GM19463 (cell line): ENCODE measurements around the gene PDE4B.
A peak's percentile ranks its signal among the peaks of the same experiment; 100 is the strongest.
"Not testable (repeated sequence)": the region's sequence is repeated elsewhere in the genome, so short reads cannot be mapped to it uniquely, and the experiment has no call there.

ENCODE experiments used
- ATAC-seq: cut with Tn5 transposase; IDR thresholded peaks from one replicate; pipeline ENCODE4 v1.9.1; 2021; ENCODE audit warnings: mild to moderate bottlenecking, moderate library complexity; ENCODE audit not compliant: unreplicated experiment

PDE4B gene

DNA sequence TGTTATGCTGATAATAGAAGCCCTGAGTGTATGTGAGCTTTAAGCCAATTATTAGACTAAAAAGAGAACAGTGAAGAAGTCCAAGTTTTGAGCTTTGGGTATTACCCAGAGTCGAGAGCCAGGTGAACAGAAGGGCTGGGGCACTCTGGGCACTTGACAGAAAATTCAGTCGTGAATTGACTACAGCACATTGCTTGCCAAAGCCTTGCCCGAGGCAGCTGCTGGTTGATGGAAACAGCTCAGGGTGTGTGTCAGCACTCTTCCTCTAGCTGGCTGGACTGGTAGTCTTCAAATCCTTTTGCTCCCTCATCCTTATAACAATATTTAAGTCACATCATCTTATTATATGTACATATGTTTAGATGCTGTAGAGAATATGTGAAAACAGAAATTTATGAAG lies 21.3 kb downstream of the PDE4B start:
- ATAC-seq: peak; percentile 17

DNA sequence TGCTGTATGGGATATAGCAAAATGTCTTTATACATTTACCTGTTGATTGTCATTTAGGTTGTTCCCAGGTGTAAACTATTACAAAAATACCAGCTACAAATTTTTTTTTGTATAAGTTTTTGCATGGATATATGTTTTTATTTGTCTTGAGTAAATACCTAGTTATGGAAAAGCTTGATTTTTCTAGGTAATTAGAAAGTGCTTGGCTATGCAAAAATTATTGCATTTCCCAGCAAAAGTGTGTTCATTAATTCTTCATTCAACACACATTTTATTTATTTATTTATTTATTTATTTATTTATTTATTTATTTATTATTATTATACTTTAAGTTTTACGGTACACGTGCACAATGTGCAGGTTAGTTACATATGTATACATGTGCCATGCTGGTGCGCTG lies 22.1 kb downstream of the PDE4B start:
- ATAC-seq: no peak

DNA sequence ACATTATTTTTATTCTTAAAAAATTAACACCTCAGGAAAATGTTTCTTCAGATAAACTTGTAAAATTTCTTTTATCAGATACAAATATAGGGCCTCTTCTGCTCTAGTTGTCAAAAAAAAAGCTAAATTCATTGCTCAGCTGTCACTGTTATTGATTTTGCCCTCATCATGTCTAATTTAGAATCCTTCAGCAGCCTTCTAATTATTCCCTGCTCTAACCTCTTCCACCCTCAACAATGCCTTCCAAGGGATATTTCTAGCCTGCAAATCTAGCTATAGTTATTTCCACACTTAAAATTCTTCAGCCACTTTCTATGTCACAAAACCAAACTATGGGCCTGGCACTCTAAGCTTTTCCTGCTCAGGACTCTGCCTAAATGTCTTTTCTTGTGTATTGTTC lies 25.2 kb downstream of the PDE4B start:
- no peak for ATAC-seq

DNA sequence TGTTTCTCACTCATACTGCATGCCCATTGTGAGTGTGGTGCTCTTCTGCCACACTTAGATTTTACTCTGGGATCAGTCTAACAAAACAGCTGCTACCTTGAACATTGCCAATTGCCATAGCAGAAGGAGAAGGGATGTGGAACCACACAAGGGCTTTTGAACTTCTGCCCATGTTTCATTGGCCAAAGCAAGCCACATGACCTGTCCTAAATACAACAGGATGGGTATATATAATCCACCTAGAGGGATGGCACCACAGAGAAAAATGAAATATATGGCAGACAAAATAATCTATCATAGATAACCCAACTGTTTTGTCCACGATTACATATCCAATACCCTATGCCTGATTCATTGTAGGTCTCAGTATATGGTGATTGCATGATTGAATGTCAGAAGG lies 26.3 kb downstream of the PDE4B start:
- no peak for ATAC-seq

DNA sequence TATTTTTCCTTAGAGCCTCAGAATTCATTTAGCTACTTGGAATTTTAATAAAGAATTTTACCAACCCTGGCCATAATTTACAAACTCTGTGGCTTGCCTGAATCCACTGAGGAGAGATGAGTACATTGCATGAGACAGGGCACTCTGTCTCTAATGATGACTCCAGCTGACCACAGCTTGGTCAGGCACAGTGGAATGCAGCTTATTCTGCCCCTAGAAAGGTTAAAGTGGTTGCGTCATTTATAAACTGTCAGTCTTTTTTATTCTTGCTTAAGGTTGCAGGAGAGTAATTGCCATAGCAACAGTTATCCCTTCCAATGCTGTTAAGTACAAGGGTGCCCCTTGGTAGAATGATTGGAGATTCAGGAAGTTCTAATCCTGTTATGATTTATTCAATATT lies 28.3 kb downstream of the PDE4B start:
- ATAC-seq: no peak

DNA sequence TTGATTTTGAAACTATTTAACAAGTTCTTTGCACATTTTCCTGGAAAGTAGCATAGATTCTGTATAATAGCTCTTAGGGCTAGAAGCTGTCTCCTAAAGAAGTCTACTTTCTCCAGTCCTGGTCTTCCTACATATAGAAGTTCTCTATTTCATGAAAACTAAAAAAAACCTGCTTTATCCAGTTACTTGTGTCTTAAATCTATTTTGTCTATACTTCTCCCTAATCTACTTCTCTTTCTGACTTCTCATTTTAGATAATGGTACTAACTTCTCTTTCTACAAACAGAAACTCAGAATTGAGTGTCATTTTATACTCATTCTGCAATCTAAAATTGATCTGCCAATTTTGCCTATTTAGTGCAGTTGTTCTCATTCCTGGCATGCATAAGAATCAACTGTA lies 28.7 kb downstream of the PDE4B start:
- no peak for ATAC-seq

DNA sequence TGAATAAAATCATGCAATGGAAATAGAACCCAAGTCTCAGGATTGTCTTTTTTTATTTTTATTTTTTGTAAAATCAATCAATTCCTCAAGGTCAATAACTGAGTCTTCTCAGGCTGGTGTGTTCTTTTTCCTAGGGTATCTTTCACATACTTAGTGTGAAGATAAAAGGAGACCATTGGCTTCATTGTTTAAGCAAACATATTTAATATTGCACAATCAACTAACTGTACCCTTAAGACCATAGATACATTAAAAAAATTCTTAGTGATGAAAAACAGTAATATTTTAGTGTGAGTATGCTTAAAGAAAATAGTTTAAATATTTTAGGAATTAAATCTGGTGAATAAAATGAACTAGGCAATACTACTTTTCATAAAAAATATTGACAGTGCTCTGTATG lies 31.4 kb downstream of the PDE4B start:
- ATAC-seq: no peak

DNA sequence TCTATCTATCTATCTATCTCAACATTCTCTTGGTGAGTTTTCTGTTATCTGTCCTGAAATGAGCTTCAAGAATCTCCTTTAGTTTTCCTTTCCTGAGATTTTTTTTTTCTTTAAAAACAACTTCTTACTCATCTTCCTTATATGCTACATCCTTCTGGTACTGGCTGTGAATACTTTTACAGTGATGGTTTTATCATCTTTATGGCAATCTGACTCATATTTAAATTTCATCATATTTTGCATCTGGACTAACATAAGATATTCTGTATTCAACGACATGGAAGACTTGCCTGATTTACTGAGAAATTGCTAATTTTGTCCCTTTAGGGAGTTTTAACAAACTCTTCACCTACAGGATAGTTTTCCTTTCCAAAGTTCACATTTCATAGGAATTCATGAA lies 33.0 kb downstream of the PDE4B start:
- ATAC-seq: no peak

DNA sequence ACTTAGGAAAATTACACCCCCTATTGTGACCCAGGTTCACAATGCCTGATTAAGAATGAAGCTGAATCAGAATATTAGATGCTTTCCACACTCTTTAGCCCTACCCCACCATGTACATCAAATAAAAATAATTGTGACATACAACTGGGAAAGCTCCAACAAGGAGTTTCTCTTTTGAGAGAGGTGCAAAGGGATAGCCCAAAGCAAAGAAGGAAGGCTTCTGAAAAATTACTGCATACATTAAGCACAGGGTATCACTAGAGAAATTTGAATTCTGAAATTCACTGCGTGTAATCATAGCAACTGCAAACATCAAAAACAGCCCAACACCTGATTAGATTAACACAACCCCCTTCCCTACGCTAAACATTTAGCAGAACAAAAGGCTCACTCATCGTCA lies 34.1 kb downstream of the PDE4B start:
- no peak for ATAC-seq

DNA sequence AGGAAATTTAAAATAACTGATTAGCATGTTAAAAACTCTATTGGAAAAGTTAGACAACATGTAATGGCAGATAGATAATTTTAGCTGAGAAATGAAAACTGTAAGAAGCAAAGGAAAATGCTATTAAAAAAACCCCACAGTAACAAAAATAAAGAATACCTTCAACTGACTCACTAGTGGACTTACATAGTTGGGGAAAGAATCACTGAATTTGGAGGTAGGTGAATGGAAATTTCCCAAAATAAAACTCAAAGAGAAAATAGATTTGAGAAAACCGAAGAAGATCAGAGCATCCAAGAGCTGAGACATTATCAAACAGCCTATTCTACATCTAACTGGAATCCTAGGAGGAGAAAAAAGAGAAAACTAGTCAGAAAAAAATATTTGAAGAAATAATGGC lies 34.7 kb downstream of the PDE4B start:
- no peak for ATAC-seq

DNA sequence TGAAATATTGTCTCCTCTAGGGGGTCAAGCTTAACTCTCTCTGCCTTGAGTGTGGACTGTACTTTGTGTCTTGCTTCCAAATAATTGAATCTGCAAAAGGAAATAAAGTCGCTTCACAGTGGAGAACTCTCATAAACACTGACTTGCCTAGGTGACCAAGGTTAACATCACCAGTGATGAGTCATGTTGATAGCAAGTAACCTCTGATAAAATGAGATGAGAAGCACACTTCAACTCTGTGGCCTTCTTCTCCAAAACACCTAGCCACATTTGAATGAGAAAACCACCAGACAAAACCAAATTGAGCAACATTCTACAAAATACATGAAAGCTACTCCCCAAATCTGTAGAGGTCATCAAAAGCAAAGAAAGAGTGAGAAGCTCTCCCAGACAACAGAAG lies 37.6 kb downstream of the PDE4B start:
- peak; percentile 82 for ATAC-seq

DNA sequence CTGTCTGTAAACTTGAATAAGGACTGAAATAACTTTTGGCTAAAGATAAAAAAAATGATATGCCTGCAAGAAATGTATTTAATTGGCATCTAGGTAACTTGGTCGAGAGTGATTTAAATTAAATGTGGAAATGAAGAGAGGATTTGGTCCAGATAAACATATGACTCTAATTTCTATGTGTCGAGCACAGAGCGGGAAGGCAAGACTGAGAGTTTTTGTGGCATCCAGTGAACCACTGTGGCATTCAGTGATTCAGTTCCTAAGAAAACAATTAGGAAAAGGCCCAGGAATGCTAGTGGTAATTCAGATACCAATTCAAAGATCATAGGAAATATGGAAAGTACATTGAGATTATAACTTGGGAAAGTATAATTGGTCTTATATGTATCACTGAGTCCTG lies 39.6 kb downstream of the PDE4B start:
- no peak for ATAC-seq

DNA sequence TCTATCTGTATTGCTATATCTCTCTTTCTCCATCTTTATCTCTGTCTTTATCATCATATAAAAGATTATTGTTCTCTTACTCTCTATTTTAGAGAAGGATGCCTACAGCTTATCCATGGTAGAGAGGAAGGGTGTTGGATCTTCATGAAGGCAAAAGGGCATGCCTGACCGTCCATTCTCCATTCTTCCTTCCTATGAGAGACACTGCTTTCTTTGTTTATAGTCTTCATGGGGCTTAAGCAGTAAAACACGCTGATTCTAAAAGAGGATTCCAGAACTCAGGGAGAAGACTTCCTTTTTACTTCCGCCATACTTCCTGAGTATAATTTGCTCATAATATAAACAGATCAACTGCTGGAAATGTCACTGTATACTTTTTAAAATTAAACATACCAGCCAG lies 44.0 kb downstream of the PDE4B start:
- no peak for ATAC-seq

DNA sequence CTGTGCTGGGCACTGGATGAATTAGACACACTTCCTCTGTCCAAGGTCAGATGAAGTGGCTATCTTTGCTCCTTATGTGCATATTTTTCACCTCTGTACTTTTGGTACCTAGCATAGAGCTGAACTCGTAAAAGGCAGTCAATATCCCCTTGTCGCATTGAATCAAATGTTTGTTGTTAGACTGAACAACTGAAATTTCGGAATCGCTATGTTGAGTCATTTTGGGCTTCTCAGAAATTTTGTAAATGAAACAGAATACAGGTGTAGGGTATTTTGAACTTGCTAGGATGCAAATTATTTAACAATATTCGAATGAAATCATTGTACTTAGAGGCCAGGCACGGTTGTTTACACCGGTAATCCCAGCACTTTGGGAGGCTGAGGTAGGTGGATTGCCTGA lies 48.0 kb downstream of the PDE4B start:
- no peak for ATAC-seq

DNA sequence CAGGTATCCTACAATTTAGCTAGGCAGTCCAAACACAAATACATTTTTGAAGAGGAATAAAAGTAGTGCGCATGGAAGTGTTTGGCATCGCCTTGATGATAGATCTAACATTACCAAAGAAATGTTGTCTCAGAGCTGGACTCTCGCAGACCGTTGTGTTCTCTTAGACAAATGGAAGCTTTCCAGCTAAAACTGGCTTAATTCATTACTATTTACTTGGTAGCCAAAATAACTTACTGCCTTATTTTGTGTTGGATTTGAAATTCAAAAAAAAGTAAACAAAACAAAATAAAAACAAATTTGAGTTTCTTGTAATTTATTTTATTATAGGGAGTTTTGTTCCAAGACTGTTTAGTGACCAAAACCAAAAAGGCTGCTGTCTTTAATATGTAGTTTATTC lies 51.6 kb downstream of the PDE4B start:
- ATAC-seq: no peak

DNA sequence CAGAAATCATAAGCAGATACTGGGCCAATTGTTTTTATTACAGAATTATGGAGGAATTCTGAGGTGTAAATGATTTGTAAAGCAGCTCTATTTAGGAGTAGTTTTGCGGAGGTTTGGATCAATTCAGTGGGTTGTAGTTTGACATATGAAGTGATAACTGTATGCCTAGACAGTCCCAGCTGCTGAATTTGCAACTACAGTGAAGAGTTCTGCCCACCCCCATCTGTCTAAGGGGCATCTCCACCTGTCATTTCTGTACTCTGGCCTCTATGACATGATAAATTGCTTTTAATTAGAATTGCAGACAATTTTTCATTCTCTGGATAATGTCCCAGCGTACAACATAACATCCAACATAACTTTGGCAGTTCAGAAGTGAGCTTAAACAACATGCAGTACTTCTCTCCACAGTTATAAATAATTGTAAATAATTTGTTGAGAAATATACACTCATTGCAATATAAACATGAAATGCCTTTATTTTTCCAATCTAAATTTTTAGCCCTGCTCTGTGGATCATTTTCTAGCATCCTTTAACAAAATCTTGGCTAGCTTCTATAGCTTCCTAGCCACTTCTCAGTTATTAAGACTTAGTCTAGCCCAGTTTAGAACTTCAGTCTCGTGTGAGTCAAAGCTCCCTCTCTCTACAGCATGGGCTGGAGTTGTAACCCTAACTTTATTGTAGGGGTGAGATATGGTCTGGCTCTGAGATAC lies 52.3 kb downstream of the PDE4B start:
- ATAC-seq: no peak

DNA sequence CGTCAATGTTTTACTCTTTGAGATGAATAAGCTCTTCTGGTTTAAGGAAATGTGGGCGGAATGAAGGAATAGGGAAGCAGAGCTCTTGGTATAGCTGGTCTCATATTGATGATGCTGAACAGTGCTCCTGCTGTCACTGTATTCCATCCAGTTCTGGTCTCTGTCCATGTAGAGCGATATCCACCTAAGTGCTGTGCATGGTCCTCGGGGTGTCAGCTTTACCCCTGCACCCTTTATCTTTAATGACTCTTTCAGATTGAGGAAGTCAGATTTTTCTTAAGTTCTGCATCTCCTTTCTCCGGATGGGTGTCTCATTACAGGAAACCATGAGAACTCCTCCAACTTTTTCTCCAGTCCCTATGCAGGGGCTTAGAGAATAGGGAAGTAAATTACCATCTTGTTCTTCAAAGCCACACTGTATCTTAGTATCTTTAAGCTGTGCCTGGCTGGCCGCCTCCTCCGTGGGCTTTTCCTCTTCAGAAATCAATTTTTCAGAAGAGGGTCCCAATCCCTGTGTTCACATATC lies 52.9 kb downstream of the PDE4B start:
- no peak for ATAC-seq

DNA sequence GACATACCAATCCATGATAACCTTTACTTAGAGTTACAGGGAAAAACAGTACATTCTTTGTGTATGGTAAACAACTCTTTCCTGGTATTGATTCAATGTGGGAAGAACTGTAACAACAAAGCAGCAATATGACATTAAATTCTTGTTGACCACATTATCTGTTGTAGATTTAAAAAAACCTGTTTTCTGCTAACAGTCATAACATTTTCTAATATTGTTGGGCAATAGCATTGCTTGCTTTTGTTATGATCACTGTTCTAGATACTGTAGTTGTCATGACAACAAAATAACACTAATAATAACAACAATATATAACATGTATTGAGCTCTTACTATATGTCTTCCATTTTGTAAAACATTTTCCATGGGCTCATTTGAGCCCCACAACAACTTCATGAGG lies 54.2 kb downstream of the PDE4B start:
- ATAC-seq: no peak

DNA sequence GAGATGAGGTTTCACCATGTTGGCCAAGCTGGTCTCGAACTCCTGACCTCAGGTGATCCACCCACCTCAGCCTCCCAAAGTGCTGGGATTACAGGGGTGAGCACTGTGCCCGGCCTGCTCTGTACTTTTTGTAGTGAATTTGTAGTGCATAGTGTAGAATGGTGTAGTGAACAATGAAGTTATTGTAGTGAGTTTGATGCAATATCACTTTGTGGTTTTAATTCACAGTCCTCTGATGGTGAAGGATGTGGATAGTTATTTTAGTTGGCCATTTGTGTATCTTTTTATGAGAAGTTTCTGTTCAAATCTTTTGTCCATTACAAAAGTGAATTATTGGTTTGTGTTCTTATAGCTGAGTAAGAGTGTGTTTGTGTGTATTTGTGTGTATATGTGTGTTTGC lies 57.6 kb downstream of the PDE4B start:
- no peak for ATAC-seq

DNA sequence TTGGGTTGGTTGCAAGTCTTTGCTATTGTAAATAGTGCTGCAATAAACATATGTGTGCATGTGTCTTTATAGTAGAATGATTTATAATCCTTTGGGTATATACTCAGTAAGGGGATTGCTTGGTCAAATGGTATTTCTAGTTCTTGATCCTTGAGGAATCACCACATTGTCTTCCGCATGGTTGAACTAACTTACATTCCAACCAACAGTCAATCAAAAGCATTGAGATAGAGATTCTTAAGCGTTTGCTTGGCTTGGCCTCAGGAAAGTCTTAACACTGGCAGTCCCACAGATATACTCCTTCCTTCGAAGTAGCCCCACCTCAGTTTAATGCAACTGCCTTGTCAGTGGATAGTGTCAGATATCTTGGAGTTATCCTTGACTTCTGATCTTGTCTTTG lies 63.9 kb downstream of the PDE4B start:
- ATAC-seq: not testable (repeated sequence)

DNA sequence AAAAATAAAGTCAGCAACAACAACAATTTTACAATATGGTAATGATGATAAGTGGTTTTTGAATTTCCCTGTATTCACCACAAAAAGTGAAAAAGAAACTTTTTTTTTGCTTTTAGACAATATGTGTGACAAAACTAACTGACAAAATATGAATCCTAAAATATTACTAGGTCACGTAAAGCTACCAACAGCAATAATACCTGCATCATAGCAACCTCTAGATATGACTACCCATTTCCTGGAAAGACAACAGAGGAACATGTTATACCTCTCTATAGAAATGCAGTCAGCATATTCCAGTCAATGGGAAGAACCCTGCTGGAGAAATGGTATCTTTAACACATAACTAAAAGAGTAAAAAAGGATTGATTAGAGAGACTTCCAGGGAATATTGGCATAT lies 73.7 kb downstream of the PDE4B start:
- peak; percentile 76 for ATAC-seq

DNA sequence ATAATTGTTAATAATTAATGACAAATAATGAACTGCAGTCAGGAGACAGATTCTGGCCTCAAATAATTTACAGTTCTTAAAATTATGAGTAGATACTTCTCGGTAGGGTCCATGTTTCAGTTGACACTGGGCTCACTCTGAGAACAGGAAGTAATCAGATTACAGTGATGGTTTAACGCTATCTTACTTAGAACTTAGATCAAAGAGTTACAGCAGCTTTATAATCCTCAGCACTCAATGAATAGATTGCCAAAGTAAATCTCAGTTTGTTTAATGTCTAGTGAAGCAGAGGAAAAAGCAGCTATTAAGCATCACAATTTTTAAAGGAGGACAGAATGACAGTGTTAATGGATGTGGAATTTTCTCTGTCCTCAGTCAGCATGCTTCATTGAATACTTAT lies 79.6 kb downstream of the PDE4B start:
- no peak for ATAC-seq

DNA sequence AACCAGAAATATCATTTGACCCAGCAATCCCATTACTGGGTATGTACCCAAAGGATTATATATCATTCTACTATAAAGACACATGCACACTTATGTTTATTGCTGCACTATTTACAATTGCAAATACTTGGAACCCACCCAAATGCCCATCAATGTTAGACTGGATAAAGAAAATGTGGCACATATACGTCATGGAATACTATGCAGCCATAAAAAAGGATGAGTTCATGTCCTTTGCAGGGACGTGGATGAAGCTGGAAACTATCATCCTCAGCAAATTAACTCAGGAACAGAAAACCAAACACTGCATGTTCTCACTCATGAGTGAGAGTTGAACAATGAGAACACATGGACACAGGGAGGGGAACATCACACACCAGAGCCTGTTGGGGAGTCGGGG lies 85.6 kb downstream of the PDE4B start:
- not testable (repeated sequence) for ATAC-seq
